Measurements from ENCODE around the gene TMEM88.

The TMEM88 gene

DNA sequence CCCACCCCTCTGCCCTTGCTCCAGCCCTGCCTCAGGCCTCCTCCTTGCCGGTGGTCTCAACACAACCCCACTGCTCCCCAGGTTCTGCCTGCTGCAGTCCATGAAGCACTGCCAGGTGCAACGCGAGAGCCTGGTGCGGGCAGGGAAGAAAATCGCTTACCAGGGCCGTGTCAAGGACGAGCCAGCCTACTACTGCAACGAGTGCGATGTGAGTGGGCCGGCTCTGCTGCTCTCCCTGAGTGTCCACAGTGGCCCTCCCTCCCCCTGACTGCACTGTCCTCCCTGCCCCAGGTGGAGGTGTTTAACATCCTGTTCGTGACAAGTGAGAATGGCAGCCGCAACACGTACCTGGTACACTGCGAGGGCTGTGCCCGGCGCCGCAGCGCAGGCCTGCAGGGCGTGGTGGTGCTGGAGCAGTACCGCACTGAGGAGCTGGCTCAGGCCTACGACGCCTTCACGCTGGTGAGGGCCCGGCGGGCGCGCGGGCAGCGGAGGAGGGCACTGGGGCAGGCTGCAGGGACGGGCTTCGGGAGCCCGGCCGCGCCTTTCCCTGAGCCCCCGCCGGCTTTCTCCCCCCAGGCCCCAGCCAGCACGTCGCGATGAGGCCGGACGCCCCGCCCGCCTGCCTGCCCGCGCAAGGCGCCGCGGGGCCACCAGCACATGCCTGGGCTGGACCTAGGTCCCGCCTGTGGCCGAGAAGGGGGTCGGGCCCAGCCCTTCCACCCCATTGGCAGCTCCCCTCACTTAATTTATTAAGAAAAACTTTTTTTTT lies 1.8 kb upstream of the TMEM88 start:
- no peak for TF ChIP-seq CTCF (IDR thresholded peaks at IDR 0.05)

DNA sequence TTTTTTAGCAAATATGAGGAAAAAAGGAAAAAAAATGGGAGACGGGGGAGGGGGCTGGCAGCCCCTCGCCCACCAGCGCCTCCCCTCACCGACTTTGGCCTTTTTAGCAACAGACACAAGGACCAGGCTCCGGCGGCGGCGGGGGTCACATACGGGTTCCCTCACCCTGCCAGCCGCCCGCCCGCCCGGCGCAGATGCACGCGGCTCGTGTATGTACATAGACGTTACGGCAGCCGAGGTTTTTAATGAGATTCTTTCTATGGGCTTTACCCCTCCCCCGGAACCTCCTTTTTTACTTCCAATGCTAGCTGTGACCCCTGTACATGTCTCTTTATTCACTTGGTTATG lies 1.2 kb upstream of the TMEM88 start:
- no peak for TF ChIP-seq CTCF (IDR thresholded peaks at IDR 0.05)

GRCh38 chr17:7854078-7854777 lies 638 bp upstream of the TMEM88 start:
- TF ChIP-seq CTCF (IDR thresholded peaks at IDR 0.05), result no peak

DNA sequence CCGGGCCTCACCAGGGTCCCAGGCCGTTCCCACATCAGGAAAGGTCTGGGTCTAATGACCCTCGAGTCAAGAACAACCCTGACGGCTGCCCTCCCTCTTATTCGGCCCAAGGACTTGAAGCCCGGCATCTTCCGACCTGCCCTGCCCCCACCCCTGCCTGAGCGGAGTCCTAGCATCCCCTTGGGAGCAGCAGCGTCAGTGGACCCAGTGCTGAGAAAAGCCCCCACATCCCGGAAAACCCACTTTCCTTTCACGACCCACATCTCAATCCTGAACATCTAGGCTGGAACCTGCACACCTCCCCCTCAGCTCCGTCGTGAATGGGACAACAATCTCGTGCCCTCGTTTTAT lies 769 bp downstream of the TMEM88 start:
- TF ChIP-seq CTCF (IDR thresholded peaks at IDR 0.05), result no peak

- TF ChIP-seq CTCF (IDR thresholded peaks at IDR 0.05), result no peak
Measured at GRCh38 chr17:7856011-7856810, 1.3 kb downstream of the TMEM88 start.

- peak; percentile 44; the same call in 1 of the 2 replicates for TF ChIP-seq CTCF (IDR thresholded peaks at IDR 0.05)
Measured at GRCh38 chr17:7856811-7857712, 2.2 kb downstream of the TMEM88 start, which contains the start of gene NAA38. Gene NAA38, minus strand, starts transcription at chr17:7857559. Its CDS starts 96 bp downstream, at chr17:7857463.
